Hepatocyte (in vitro differentiated cells): ENCODE results near the gene NRP1.

Source experiments
- EZH2 ChIP-seq: fragments of 200-600 bp; sonication (generic); IDR thresholded peaks from 2 replicates; pipeline ENCODE4 v1.6.1; 2016; ENCODE audit warnings: antibody characterized with exemption, mild to moderate bottlenecking, borderline replicate concordance
- TF ChIP-seq, protein P1 (sequence below): fragments of 200-600 bp; sonication (generic); IDR thresholded peaks from 2 replicates; pipeline ENCODE4 v1.5.1; 2016; ENCODE audit warnings: antibody characterized with exemption, mild to moderate bottlenecking; ENCODE audit not compliant: poor library complexity

DNA sequence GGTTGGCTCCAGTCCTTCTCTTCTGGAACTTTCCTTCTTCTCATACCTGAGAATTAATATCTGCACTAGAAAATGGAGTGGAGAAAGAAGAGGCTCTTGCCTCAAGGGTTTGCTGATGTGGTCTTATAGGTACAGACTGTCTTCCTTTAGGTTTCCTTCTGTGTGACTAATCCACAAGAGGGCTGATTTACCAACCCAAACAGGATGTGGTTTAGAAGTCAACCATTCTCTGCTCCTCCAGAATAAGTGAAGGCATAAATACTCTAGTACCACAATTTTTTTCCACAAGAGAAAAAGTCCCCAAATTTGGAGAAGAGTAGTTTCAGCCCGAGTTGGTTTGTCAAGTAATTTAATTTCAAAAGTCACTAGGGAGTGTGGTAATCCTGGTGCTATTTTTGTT, 85.8 kb downstream of the NRP1 start:
- TF ChIP-seq EZH2, result no peak
- TF ChIP-seq, protein P1, sequence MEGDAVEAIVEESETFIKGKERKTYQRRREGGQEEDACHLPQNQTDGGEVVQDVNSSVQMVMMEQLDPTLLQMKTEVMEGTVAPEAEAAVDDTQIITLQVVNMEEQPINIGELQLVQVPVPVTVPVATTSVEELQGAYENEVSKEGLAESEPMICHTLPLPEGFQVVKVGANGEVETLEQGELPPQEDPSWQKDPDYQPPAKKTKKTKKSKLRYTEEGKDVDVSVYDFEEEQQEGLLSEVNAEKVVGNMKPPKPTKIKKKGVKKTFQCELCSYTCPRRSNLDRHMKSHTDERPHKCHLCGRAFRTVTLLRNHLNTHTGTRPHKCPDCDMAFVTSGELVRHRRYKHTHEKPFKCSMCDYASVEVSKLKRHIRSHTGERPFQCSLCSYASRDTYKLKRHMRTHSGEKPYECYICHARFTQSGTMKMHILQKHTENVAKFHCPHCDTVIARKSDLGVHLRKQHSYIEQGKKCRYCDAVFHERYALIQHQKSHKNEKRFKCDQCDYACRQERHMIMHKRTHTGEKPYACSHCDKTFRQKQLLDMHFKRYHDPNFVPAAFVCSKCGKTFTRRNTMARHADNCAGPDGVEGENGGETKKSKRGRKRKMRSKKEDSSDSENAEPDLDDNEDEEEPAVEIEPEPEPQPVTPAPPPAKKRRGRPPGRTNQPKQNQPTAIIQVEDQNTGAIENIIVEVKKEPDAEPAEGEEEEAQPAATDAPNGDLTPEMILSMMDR, result no peak
